Measurements from ENCODE around the gene SPDYE16.
A peak's percentile ranks its signal among the peaks of the same experiment; 100 is the strongest.
"Not testable (repeated sequence)": the region's sequence is repeated elsewhere in the genome, so short reads cannot be mapped to it uniquely, and the experiment has no call there.

The SPDYE16 gene, protein sequence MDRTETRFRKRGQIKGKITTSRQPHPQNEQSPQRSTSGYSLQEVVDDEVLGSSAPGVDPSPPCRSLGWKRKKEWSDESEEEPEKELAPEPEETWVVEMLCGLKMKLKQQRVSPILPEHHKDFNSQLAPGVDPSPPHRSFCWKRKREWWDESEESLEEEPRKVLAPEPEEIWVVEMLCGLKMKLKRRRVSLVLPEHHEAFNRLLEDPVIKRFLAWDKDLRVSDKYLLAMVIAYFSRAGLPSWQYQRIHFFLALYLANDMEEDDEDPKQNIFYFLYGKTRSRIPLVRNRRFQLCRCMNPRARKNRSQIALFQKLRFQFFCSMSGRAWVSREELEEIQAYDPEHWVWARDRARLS

DNA sequence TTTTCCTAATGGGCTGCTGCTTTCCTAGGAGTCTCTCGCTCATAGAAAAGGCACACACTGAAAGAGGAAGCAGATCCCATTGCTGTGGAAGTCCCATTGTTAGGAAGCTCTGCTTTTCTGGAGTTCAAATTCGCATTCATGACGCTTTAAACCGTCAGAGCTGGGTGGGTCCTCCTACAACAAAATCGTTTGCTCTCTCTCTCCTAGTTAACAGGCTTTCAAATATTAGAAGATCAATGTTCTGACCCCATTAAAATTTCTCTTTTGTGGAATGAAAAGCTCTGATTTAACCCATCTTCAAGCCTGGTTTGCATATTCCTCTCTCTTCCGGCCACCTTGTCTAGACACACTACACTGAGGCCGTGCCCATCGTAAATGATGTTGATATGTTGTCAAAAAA, at the start of gene SPDYE16:
Gene SPDYE16, minus strand, starts transcription at position 101 of the 400 bp plus-strand sequence. CDS start 1,838 bp downstream, outside the sequence.
- not testable (repeated sequence) for DNase-seq (ENCODE audit: low read depth)

DNA sequence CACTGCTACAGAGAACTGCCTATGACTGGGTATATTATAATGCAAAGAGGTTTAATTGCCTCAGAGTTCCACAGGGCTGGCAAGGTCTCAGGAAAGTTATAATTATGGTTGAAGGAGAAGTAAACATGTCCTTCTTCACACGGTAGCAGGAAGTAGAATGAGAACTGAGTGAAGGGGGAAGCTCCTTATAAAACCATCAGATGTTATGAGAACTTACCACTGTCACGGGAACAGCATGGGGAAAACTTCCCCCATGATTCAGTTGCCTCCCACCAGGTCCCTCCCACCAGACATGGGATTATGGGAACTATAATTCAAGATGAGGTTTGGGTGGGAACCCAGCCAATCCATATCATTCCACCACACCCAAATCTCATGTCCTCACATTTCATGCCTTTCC, 49.6 kb upstream of the SPDYE16 start:
- not testable (repeated sequence) for DNase-seq (ENCODE audit: low read depth)

- not testable (repeated sequence) for DNase-seq (ENCODE audit: low read depth)
Measured at GRCh38 chr7:76591602-76592304, 48.7 kb upstream of the SPDYE16 start.

GRCh38 chr7:76591033-76591432, 47.9 kb upstream of the SPDYE16 start:
- not testable (repeated sequence) for DNase-seq (ENCODE audit: low read depth)

DNA sequence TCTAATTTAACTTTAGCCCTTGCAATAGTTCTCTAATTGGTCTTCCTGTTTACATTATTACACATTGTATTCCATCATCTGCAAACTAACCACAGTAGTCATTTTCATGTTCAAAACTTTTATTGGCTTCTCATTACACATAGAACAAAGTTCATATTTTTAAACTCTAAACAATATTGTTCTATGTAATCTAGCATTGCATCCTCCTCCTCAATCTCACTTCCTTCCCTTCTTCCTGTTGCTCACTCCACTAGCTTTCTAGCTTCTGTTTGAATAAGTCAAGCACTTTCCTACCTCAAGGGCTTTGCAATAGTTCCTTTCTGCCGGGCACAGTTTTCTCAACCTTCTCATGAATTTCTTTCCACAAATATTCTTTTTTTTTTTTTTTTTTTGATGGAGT, 45.5 kb upstream of the SPDYE16 start:
- DNase-seq (ENCODE audit: low read depth): not testable (repeated sequence)

DNA sequence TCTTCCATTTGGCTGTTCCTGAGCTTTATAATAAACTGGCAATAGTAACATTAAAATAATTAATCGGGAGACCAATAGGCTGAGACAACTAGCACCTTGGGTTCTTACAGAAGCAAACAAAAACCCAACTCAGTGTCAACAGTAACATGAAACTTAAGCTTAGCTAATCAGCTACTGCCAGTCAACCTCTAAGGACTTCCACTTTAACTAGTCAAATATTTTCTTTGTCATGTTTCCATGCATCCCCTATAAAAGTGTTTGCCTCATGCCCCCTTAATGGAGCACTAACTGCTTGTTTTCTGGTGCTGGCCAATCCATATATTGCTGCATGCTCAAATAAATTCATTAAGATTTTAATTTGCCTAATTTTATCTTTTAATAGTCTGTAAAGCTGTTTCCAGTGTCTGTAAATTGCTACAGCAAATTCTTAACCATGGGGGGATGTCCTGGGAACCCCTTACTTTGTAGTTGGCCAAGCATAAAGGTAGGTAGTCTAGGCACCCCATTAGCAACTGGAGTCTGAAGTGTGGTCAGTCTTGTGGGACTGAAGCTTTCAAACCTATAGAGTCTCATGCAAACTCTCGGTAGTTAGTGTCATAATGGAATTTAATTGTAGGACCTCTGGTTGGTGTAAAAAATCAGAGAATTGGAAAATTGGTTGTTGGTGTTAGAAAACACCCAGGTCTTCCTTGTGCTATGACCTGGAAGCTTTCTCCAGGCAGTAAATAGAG, 43.7 kb upstream of the SPDYE16 start:
- not testable (repeated sequence) for DNase-seq (ENCODE audit: low read depth)

DNA sequence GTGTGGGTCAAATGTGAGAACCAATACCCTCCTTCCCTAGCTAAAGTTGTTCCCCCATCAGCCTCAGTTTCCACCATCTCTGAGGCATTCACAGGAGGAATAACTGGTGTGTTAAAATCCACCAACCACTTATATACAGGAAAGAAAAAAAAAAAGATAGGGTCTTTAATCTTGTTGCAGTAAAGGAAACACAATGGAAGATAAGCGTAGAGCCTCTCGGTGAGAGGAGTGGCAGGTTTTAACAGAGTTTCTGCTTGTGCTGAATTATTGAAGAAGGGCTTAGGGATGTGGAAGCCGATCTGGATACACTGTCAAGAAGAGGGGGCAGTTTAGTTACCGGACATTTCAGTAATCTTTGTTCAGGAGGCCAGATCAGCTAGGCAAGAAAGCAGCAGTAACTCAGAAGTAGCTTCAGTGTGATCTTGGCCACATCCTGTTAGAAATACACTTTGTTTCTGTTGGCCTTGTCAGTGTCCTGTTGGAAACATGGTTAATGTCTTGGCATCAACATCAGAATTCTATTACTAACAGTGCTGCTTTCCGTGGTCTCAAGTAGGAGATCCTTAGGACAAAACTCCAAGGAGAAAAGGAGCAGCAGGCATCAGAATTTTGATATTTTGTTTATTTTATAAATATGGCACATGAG, 40.7 kb upstream of the SPDYE16 start:
- DNase-seq (ENCODE audit: low read depth): peak; percentile 74

GRCh38 chr7:76582848-76583631, 39.9 kb upstream of the SPDYE16 start:
- DNase-seq (ENCODE audit: low read depth): peak; percentile 89

DNA sequence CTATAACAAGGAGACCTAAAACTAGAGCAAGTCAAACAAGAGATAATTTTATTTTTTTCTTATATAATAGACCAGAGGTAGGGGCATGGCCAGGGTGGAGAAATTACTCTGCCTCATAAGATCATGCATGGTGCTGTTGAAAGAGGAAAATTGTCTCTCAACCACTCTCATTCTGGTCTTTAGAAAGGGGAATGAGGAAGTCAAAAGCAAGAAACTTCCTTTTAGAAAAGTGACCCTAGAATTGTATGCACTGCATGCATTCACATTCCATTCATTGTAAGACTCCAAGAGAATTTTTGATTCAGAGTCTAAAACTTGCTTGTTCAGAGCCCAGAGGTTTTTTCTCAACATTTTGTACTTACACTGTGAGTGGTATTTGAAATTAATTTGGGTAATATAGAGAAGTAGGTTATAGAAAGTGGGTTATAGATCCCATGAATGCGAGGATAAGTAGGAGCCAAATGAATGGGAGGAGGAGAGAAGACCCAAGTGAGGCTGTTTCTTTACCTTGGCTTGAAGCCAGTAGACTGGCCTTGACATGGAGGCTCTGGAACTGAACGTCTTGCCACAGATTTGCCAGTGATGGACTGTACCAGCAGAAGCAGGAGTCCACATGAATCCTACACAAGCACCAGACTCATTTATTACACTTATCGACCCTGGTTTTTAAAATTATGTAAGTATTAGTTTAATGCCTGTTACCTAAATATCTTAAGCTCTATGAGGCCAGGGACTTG, 33.0 kb upstream of the SPDYE16 start:
- peak; percentile 59 for DNase-seq (ENCODE audit: low read depth)

DNA sequence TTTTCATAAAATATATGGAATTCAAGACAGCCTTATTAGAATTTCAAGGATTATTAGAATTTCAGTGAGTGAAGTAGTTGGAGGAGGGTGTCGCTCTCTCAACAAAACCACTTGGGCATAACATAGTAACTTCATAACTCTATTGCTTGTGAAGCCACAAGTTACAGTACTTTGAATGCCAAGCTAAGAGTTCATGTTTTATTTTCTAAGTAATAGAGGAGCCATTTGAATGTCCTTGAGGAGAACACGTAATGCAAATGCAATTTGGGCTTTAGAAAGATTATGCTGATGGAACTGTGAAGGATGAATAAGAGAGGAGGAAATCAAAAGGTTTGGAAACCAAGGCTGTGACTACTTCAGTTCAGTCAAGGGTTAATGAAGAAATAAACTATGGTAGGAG, 32.3 kb upstream of the SPDYE16 start:
- DNase-seq (ENCODE audit: low read depth): peak; percentile 16

- DNase-seq (ENCODE audit: low read depth): not testable (repeated sequence)
Measured at GRCh38 chr7:76572296-76572695, 29.2 kb upstream of the SPDYE16 start.

- DNase-seq (ENCODE audit: low read depth): peak; percentile 36
Measured at GRCh38 chr7:76570324-76570775, 27.3 kb upstream of the SPDYE16 start.

GRCh38 chr7:76568742-76569141, 25.6 kb upstream of the SPDYE16 start:
- peak; percentile 69 for DNase-seq (ENCODE audit: low read depth)

- not testable (repeated sequence) for DNase-seq (ENCODE audit: low read depth)
Measured at GRCh38 chr7:76567753-76568152, 24.7 kb upstream of the SPDYE16 start.

DNA sequence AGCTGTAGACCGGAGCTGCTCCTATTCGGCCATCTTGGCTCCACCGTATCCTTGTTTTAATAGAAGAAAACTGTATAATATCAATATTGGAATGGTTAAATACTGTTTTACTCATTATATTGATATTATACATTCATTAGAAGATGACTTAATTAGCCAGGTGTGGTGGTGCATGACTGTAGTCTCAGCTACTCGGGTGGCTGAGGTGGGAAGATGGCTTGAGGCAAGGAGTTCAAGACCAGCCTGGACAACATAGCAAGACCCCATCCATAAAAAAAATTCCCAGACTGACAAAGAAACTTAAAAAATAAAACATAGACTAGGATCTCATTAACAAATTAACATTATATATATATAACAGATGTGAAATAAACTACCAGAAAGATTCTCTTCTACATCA, 24.2 kb upstream of the SPDYE16 start:
- not testable (repeated sequence) for DNase-seq (ENCODE audit: low read depth)

DNA sequence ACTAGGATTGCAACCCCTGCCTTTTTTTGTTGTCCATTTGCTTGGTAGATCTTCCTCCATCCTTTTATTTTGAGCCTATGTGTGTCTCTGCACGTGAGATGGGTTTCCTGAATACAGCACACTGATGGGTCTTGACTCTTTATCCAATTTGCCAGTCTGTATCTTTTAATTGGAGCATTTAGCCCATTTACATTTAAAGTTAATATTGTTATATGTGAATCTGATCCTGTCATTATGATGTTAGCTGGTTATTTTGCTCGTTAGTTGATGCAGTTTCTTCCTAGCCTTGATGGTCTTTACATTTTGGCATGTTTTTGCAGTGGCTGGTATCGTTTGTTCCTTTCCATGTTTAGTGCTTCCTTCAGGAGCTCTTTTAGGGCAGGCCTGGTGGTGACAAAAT, 21.9 kb upstream of the SPDYE16 start:
- not testable (repeated sequence) for DNase-seq (ENCODE audit: low read depth)

- not testable (repeated sequence) for DNase-seq (ENCODE audit: low read depth)
Measured at GRCh38 chr7:76561342-76561741, 18.2 kb upstream of the SPDYE16 start.

- DNase-seq (ENCODE audit: low read depth): not testable (repeated sequence)
Measured at GRCh38 chr7:76560157-76560556, 17.1 kb upstream of the SPDYE16 start.

DNA sequence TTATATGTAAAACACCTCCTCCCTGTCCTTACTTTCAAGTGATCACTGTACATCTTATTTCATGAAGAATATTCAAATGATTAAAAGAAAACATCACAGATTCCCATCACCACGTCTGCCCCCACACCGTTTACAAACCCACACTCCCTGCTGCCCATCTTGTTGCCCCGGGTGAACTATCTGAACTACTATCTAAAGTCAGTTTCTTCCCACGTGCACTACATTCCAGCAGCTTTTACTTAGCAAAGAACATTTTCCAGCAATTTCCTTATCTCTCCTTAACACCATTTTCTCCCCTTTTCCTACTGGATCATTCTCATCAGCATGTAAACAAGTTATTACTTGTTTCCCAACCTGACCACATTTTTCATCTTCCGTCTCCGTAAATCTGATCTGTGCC, 16.6 kb upstream of the SPDYE16 start:
- DNase-seq (ENCODE audit: low read depth): not testable (repeated sequence)

GRCh38 chr7:76551992-76552391, 8.9 kb upstream of the SPDYE16 start:
- DNase-seq (ENCODE audit: low read depth): not testable (repeated sequence)

Measured in iris pigment epithelial cell (primary cell).